ENCODE measurements around the gene STAC3.

DNA sequence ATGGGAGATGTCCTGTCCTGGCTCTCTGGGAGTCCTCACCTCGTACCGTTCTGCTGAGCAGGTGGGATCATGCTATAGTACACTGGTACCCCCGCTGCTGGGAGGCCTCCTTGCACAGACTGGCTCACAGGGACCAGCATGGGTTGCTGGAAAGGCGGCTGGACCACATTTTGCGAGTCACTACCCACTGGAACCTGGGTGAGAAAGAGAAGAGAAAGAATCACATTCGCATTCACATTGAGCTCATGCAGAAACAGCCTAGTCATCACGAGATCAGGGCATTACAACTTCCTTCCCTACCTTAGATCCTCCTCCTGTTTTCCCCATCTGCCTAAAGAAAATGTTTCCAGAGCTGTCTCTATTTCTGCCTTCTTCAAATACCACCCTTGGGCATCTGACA, 17.3 kb upstream of the STAC3 start:
- TF ChIP-seq POLR2A (IDR thresholded peaks at IDR 0.05; ENCODE audit: low read depth, low read length): no peak
- TF ChIP-seq POLR2AphosphoS5 (IDR thresholded peaks at IDR 0.05; ENCODE audit: low read depth, low read length): no peak
- TF ChIP-seq TAF1 (IDR thresholded peaks at IDR 0.05; ENCODE audit: borderline replicate concordance, low read depth, low read length): no peak

Measured in GM12892 (cell line).